Activated T-cell treated with anti-CD3 and anti-CD28 coated beads, Interleukin-2, amount 50 U/mL, for 4 hours (primary cell): ENCODE results near the gene ZNF837. TPM values are rescaled to one million over a fixed set of nuclear protein-coding genes. Genes with fewer than 3 reads are reported as not detected.

Experiments used
- ATAC-seq, 2 donors: fragments of 200-7000 bp; cut with Tn5 transposase; one replicate each; pipeline ENCODE4 v1.10.0; 2021
- DNase-seq: peaks from one replicate; pipeline ENCODE4 v3.0.0-alpha.2; 2020
- H3K27me3 Mint-ChIP-seq: one replicate; pipeline ENCODE4 v1.8.0; 2021; ENCODE audit warnings: low read depth, mixed read lengths
- H3K36me3 Mint-ChIP-seq: one replicate; pipeline ENCODE4 v1.8.0; 2022; ENCODE audit warnings: mixed read lengths; ENCODE audit not compliant: insufficient read depth
- H3K4me1 Mint-ChIP-seq: one replicate; pipeline ENCODE4 v1.8.0; 2021; ENCODE audit warnings: low read depth, mixed read lengths
- H3K4me3 Mint-ChIP-seq: one replicate; pipeline ENCODE4 v1.8.0; 2021; ENCODE audit warnings: mild to moderate bottlenecking, moderate library complexity, mixed read lengths
- H3K9me3 Mint-ChIP-seq: one replicate; pipeline ENCODE4 v1.8.0; 2021; ENCODE audit warnings: mixed read lengths
- total RNA-seq, 3 donors: library from RNA; stranded (reverse); gene quantifications; one replicate each; pipeline ENCODE4 v1.2.1, GENCODE V29; 2021

The ZNF837 gene
- total RNA-seq, 3 donors from 2014 or later, result 1.2 to 2.1 (median 1.8) TPM

GRCh38 chr19:58400316-58400915, 19.6 kb upstream of the ZNF837 start:
- DNase-seq, result no peak
- H3K36me3 Mint-ChIP-seq, result peaks cover 3% of the 10 kb centered on the region
- H3K4me1 Mint-ChIP-seq, result peaks cover 12% of the 10 kb centered on the region
- peak overlapping the region; percentile 79 for H3K4me3 Mint-ChIP-seq
- ATAC-seq, result no peak
- peaks cover 20% of the 10 kb centered on the region for H3K27me3 Mint-ChIP-seq
- H3K9me3 Mint-ChIP-seq, result no peaks in the 10 kb centered on the region

GRCh38 chr19:58399903-58400302, 19.1 kb upstream of the ZNF837 start:
- no peak for ATAC-seq
- H3K9me3 Mint-ChIP-seq, result no peaks in the 10 kb centered on the region

GRCh38 chr19:58398545-58398944, 17.7 kb upstream of the ZNF837 start:
- peaks cover 20% of the 10 kb centered on the region for H3K27me3 Mint-ChIP-seq
- no peak for ATAC-seq
- H3K4me3 Mint-ChIP-seq, result no peak overlapping the region
- H3K4me1 Mint-ChIP-seq, result peaks cover 12% of the 10 kb centered on the region
- DNase-seq, result no peak
- no peaks in the 10 kb centered on the region for H3K9me3 Mint-ChIP-seq
- peaks cover 18% of the 10 kb centered on the region for H3K36me3 Mint-ChIP-seq

More at GRCh38 chr19:58399903-58400302, 19.1 kb upstream of the ZNF837 start:
- Mint-ChIP-seq H3K4me1 (peaks cover 12% of the 10 kb centered on the region), H3K4me3 (no peak overlapping the region), H3K27me3 (peaks cover 20% of the 10 kb centered on the region), H3K36me3 (peaks cover 5% of the 10 kb centered on the region)
- DNase-seq, result no peak

GRCh38 chr19:58398087-58398486, 17.3 kb upstream of the ZNF837 start:
- no peak for DNase-seq
- Mint-ChIP-seq H3K36me3 (peaks cover 22% of the 10 kb centered on the region), H3K4me1 (peaks cover 12% of the 10 kb centered on the region), H3K4me3 (no peak overlapping the region), H3K9me3 (no peaks in the 10 kb centered on the region), H3K27me3 (peaks cover 20% of the 10 kb centered on the region)
- ATAC-seq, result no peak

GRCh38 chr19:58397533-58398037, 16.8 kb upstream of the ZNF837 start:
- peaks cover 15% of the 10 kb centered on the region for H3K4me1 Mint-ChIP-seq
- H3K27me3 Mint-ChIP-seq, result peaks cover 20% of the 10 kb centered on the region
- no peak for DNase-seq
- H3K4me3 Mint-ChIP-seq, result no peak overlapping the region
- peaks cover 25% of the 10 kb centered on the region for H3K36me3 Mint-ChIP-seq
- ATAC-seq, result no peak
- H3K9me3 Mint-ChIP-seq, result no peaks in the 10 kb centered on the region

DNA sequence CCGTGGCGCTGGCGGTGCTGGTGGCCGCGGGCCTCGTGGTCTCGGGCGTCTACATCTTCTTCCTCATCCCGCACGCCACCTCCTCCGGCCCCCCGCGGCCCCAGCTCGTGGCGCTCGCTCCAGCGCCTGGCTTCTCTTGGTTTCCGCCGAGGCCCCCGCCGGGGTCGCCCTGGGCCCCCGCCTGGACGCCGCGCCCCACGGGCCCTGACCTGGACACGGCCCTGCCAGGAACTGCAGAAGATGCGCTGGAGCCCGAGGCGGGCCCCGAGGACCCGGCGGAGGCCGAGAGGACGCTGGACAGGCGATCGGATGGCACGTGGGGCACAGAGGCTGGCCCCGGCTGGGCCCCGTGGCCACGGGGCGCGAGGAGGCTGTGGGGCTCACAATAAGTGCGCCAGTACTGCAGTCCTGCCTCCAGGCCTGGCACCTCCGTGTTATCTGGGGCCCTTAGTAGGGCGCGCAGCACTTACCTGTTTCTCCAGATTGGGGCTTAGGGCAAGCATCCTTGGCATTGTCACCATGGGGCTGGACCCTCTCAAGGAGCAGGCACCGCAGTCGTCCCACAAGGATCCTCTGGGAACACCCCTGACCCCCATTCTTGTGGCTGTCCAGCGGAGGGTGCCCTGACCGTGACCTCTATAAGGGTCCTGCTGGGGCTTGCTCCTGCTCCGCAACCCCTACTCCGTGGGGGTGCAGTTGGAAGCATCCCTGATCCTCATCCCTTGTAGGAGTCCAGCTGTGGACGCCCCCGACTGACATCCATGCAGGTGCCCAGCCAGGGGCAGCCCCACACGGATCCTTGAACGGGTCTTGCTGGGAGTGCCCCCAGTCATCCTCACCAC, 16.1 kb upstream of the ZNF837 start:
- peaks cover 15% of the 10 kb centered on the region for H3K4me1 Mint-ChIP-seq
- H3K4me3 Mint-ChIP-seq, result no peak overlapping the region
- DNase-seq (no peak), ATAC-seq (no peak)
- H3K9me3 Mint-ChIP-seq, result no peaks in the 10 kb centered on the region
- H3K36me3 Mint-ChIP-seq, result peaks cover 27% of the 10 kb centered on the region
- peaks cover 20% of the 10 kb centered on the region for H3K27me3 Mint-ChIP-seq

DNA sequence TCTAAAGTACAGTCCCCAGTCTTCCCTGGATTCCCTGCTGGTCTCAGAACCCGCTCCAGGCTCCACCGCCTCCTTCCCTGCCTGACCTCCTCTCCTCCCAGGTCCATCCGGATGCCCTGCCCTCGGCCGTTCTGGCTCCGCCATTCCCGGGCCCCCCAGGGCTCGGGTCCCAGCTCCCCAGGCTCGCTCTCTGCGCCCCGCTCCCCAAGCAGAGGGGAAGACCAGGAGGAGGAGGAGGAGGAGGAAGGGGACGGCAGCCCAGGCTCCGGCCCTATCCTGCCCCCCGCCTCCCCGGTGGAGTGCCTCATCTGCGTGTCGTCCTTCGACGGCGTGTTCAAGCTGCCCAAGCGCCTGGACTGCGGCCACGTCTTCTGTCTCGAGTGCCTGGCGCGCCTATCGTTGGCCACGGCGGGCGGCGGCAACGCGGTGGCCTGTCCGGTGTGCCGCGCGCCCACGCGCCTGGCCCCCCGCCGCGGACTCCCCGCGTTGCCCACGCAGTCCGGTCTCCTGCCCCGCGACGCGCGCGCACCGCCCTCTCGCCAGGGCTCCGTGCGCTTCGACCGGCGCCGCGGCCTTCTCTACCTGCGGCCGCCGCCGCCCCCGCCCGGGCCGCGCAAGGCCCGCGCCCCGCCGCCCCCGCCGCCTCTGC, 15.3 kb upstream of the ZNF837 start:
- H3K4me1 Mint-ChIP-seq, result peaks cover 13% of the 10 kb centered on the region
- peaks cover 29% of the 10 kb centered on the region for H3K36me3 Mint-ChIP-seq
- peaks cover 20% of the 10 kb centered on the region for H3K27me3 Mint-ChIP-seq
- ATAC-seq (peak in 1 of 2 donors; percentile 9), DNase-seq (no peak)
- no peak overlapping the region for H3K4me3 Mint-ChIP-seq
- H3K9me3 Mint-ChIP-seq, result no peaks in the 10 kb centered on the region

GRCh38 chr19:58395220-58395978, 14.6 kb upstream of the ZNF837 start, which contains the start of gene RNF225:
RNF225 (plus strand) TSS chr19:58395656; CDS start chr19:58396090, 434 bp downstream.
- Mint-ChIP-seq H3K9me3 (no peaks in the 10 kb centered on the region), H3K36me3 (peaks cover 35% of the 10 kb centered on the region), H3K27me3 (peaks cover 20% of the 10 kb centered on the region), H3K4me3 (no peak within 1 kb of the TSS), H3K4me1 (peaks cover 12% of the 10 kb centered on the region)
- ATAC-seq, result peak; percentile 20 to 21
- no peak for DNase-seq

- H3K4me1 Mint-ChIP-seq, result peaks cover 11% of the 10 kb centered on the region
- H3K36me3 Mint-ChIP-seq, result peaks cover 37% of the 10 kb centered on the region
- H3K9me3 Mint-ChIP-seq, result no peaks in the 10 kb centered on the region
- ATAC-seq, result peak in 1 of 2 donors; percentile 3
- H3K4me3 Mint-ChIP-seq, result no peak overlapping the region
- peaks cover 20% of the 10 kb centered on the region for H3K27me3 Mint-ChIP-seq
- DNase-seq, result no peak
Observed at GRCh38 chr19:58394821-58395219, 14.0 kb upstream of the ZNF837 start.

GRCh38 chr19:58393725-58394033, 12.8 kb upstream of the ZNF837 start:
- H3K4me1 Mint-ChIP-seq, result peaks cover 18% of the 10 kb centered on the region
- no peak overlapping the region for H3K4me3 Mint-ChIP-seq
- peaks cover 20% of the 10 kb centered on the region for H3K27me3 Mint-ChIP-seq
- H3K36me3 Mint-ChIP-seq, result peaks cover 44% of the 10 kb centered on the region
- ATAC-seq (no peak), DNase-seq (no peak)
- no peaks in the 10 kb centered on the region for H3K9me3 Mint-ChIP-seq

- no peak for DNase-seq
- Mint-ChIP-seq H3K9me3 (no peaks in the 10 kb centered on the region), H3K4me1 (peaks cover 23% of the 10 kb centered on the region), H3K4me3 (no peak overlapping the region), H3K36me3 (peaks cover 48% of the 10 kb centered on the region), H3K27me3 (peaks cover 16% of the 10 kb centered on the region)
- no peak for ATAC-seq
Observed at GRCh38 chr19:58392945-58393724, 12.3 kb upstream of the ZNF837 start.

DNA sequence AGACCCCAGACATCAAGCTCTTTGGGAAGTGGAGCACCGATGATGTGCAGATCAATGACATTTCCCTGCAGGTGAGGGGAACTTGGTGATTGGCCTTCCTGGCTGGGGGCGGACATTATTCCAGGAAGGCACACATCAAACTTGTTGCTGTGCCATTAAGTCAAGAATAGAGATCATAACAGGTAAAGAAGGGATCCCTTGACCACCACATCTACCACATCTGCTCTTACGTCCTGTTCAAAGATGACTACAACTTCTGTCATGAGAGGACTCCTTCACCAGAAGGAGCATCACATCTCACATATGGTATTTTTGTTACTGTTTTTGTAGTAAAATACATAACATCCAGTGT, 7.3 kb upstream of the ZNF837 start:
- no peaks in the 10 kb centered on the region for H3K27me3 Mint-ChIP-seq
- H3K9me3 Mint-ChIP-seq, result no peaks in the 10 kb centered on the region
- H3K4me1 Mint-ChIP-seq, result peaks cover 38% of the 10 kb centered on the region
- no peak for DNase-seq
- peak overlapping the region; percentile 96 for H3K4me3 Mint-ChIP-seq
- no peak for ATAC-seq
- H3K36me3 Mint-ChIP-seq, result peaks cover 36% of the 10 kb centered on the region

DNA sequence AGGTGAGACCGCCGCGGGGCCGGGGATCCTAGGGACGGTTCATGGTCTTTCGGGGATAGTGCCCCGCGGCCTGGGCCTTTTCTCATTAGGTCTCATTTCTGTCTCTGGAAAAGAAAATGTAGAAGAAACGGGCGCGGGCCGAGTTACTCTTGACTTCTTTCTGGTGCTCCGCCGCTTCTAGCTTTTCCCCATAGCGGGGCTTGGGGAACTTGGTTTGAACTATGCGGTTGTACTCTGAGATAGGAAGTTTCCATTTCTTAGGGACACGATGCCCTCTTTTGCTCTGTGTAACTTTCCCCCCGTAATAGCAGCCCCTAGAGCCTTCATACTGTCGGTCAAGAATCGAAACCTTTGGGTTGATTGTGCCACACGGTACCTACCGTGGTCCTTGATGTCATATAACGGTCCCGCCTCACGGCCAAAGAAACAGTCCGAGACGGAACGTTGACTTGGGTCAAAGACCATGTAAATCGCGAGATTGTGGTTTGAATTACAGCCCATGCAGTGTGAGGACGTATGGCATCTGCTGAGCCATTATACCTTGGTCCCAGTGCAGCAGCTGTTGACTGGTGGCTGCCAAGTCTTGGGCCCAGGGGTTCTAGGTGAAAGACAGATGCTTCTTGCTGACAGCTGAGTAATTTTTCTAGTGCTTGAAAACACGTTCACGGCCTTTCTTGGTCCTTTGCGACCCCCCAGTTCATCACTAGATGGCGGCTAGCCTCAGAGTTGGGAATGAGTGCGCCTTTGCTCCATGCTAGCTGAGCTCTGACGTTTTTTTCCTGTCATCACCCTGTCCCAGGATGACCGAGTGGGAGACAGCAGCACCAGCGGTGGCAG, 6.7 kb upstream of the ZNF837 start:
- DNase-seq, result no peak
- ATAC-seq, result no peak
- Mint-ChIP-seq H3K4me3 (peak overlapping the region; percentile 96), H3K9me3 (no peaks in the 10 kb centered on the region), H3K4me1 (peaks cover 35% of the 10 kb centered on the region), H3K36me3 (peaks cover 32% of the 10 kb centered on the region), H3K27me3 (no peaks in the 10 kb centered on the region)
